Memory B cell (primary cell): ENCODE data around the gene CCDC197.

Experiments used
- ATAC-seq: fragments of 150-1000 bp; cut with Tn5 transposase; 2 replicates; pipeline ENCODE4 v1.10.0; 2021; ENCODE audit warnings: low read depth, mild to moderate bottlenecking, moderate library complexity
- DNase-seq, 2 donors: peaks; one replicate each; pipeline ENCODE4 v3.0.0; 2022; ENCODE audit warnings: low spot score in 2 of 2
- H3K27ac Mint-ChIP-seq: one replicate; pipeline ENCODE4 v1.8.0; 2022; ENCODE audit warnings: mild to moderate bottlenecking, moderate library complexity, mixed read lengths
- H3K27me3 Mint-ChIP-seq: one replicate; pipeline ENCODE4 v1.8.0; 2022; ENCODE audit warnings: mixed read lengths
- H3K36me3 Mint-ChIP-seq: one replicate; pipeline ENCODE4 v1.8.0; 2022; ENCODE audit warnings: mild to moderate bottlenecking, mixed read lengths
- H3K4me1 Mint-ChIP-seq: one replicate; pipeline ENCODE4 v1.8.0; 2022; ENCODE audit warnings: mixed read lengths
- H3K4me3 Mint-ChIP-seq: one replicate; pipeline ENCODE4 v1.8.0; 2022; ENCODE audit warnings: mild to moderate bottlenecking, moderate library complexity, mixed read lengths
- H3K9me3 Mint-ChIP-seq: one replicate; pipeline ENCODE4 v1.8.0; 2022; ENCODE audit warnings: mixed read lengths

CCDC197 gene

DNA sequence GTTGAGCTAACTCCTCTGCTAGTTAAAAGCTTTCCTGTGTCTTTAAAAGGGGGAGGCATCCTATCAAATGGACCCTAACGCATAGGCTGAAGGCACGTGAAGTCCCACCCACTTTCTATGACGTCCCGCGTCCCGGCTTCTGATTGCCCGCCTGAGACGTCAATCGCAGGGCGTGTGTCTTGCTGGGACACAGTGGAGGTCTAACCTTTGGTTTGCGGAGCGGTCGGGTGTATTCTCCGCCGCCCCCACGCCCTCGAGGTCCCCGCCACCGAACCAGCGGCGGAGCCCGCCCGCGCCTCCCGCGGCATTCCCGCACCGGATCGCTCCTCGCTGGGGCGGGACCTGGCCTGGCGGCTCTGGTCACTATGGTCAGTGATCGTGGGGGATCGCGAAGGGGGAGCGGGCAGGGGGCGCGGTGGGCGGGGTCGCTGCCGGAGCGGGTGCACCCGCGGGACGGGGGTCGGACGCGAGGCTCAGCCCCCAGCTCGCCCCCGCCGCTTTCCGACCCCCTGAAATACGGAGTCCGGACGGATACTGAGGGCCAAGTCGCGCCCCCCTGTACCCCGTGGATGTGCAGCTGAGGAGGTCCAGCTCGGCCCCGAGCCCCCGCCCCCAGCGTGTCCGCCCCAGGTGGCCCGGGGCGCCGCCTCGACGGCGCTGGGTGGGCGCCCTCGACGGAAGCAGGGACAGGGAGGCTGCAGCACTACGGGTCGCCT, 29.2 kb downstream of the CCDC197 start, which contains the start of gene OTUB2:
TSS of gene OTUB2 (plus strand) at position 168 of the 716 bp plus-strand sequence. CDS start at position 366, 198 bp downstream.
- Mint-ChIP-seq H3K36me3 (no peaks in the 10 kb centered on the region), H3K4me3 (peak within 1 kb of the TSS; percentile 78), H3K9me3 (no peaks in the 10 kb centered on the region), H3K27ac (peak within 1 kb of the TSS; percentile 26), H3K4me1 (peaks cover 9% of the 10 kb centered on the region), H3K27me3 (peaks cover 14% of the 10 kb centered on the region)
- DNase-seq (peak; percentile 90 to 96), ATAC-seq (peak; percentile 100)

DNA sequence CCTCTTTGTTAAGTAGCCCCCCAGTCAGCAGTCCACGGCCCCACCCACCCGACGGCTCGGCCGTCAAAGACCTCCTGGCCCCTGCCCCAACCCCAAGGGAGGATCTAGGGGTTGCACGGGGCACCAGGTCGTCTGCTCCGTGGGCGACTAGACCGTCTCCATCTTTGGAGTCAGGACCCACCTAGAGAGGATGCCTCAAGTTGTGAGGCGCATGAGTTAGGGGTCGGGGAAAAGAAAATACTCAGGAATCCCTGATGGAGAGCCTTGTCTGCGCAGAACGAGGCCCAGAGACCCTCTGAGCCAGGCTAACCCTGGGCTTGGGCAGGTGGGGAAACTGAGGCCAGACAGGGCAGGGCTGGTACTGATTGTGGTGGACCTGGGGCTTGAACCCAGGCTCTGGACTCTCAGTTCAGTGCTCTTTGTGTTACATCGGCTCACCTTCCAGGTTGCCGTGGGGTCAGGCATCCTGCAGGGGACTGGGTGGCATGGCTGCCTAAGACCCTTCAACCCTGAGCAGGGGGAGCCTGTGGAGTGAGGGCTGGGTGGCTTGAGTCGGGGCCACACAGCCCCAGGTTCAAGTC, 29.9 kb downstream of the CCDC197 start:
- H3K36me3 Mint-ChIP-seq: no peaks in the 10 kb centered on the region
- no peaks in the 10 kb centered on the region for H3K9me3 Mint-ChIP-seq
- no peak for ATAC-seq
- peak overlapping the region; percentile 63 for H3K4me3 Mint-ChIP-seq
- H3K27ac Mint-ChIP-seq: no peak overlapping the region
- peaks cover 14% of the 10 kb centered on the region for H3K27me3 Mint-ChIP-seq
- DNase-seq: no peak
- H3K4me1 Mint-ChIP-seq: peaks cover 9% of the 10 kb centered on the region

DNA sequence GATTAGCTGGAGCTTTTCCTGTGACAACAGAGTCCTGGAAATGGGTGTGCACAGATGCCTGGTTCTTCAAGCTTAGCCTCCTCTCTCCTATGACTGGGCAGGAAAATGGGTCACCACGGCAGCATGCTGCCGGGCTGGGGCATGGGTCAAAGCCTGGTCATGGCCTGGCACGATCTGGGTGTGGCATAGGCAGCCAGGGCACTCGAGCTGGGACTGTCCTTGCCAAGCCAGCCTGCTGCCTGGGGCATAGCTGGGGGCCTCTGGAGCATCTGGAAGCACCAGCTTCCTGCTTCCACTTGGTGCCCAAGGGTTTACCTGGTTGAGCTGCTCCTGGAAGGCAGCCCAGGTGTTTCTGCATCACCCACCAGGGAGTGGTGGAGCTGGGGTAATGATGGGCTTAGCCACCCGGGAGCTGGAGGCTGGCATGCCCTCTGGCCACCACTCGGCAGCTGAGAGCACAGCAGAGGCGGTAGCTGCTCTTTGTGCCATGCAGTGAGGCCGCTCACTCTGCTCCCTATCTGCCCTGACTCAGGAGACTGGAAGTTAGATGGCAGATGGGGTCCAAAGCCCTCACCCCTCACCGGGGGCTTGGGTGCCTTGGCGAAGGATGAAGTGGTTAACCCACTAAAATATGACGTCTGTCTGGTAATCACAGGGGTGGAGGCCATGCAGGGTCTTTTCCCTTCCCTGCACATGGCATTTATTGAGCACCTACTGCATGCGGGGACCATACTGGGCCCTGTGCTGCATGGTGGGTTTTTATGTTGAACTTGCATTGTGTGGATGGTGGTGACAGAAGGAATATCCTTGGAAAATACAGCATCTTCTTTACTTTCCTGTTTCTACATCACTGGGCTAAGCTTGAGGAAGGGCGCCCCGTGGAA, 30.7 kb downstream of the CCDC197 start:
- no peaks in the 10 kb centered on the region for H3K9me3 Mint-ChIP-seq
- peaks cover 9% of the 10 kb centered on the region for H3K4me1 Mint-ChIP-seq
- H3K27me3 Mint-ChIP-seq: peaks cover 9% of the 10 kb centered on the region
- DNase-seq (no peak), ATAC-seq (no peak)
- peak overlapping the region; percentile 7 for H3K4me3 Mint-ChIP-seq
- no peak overlapping the region for H3K27ac Mint-ChIP-seq
- no peaks in the 10 kb centered on the region for H3K36me3 Mint-ChIP-seq

DNA sequence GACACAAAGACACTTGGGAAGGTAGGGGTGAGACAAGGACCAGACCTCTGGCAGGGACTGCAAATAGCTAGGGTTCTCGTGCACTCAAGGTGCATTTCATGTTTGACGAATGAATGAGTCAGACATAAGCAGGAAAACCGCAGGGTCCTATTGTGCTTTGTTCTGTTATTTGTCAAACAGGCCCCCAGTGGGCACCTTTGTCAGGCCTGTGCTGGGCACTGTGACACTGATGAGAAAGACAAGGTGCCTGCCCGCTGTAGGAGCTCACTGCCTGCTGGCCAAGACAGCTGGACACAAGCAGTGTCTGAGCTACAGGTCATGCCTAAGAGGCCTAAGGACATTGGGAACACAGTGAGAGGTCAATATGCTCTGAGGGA, 31.3 kb downstream of the CCDC197 start:
- H3K36me3 Mint-ChIP-seq: no peaks in the 10 kb centered on the region
- no peak for ATAC-seq
- H3K27ac Mint-ChIP-seq: no peak overlapping the region
- no peaks in the 10 kb centered on the region for H3K9me3 Mint-ChIP-seq
- H3K27me3 Mint-ChIP-seq: peaks cover 5% of the 10 kb centered on the region
- H3K4me1 Mint-ChIP-seq: peaks cover 9% of the 10 kb centered on the region
- no peak for DNase-seq
- H3K4me3 Mint-ChIP-seq: no peak overlapping the region

- Mint-ChIP-seq H3K4me1 (peaks cover 9% of the 10 kb centered on the region), H3K4me3 (no peak overlapping the region), H3K9me3 (no peaks in the 10 kb centered on the region), H3K27ac (no peak overlapping the region), H3K27me3 (peaks cover 4% of the 10 kb centered on the region), H3K36me3 (no peaks in the 10 kb centered on the region)
- no peak for DNase-seq
- ATAC-seq: no peak
Measured at GRCh38 chr14:94029265-94029664, 32.2 kb downstream of the CCDC197 start.

GRCh38 chr14:94029671-94030203, 32.6 kb downstream of the CCDC197 start:
- no peak overlapping the region for H3K4me3 Mint-ChIP-seq
- H3K27ac Mint-ChIP-seq: no peak overlapping the region
- peaks cover 2% of the 10 kb centered on the region for H3K27me3 Mint-ChIP-seq
- no peaks in the 10 kb centered on the region for H3K36me3 Mint-ChIP-seq
- peaks cover 9% of the 10 kb centered on the region for H3K4me1 Mint-ChIP-seq
- no peaks in the 10 kb centered on the region for H3K9me3 Mint-ChIP-seq
- no peak for ATAC-seq
- DNase-seq: no peak

DNA sequence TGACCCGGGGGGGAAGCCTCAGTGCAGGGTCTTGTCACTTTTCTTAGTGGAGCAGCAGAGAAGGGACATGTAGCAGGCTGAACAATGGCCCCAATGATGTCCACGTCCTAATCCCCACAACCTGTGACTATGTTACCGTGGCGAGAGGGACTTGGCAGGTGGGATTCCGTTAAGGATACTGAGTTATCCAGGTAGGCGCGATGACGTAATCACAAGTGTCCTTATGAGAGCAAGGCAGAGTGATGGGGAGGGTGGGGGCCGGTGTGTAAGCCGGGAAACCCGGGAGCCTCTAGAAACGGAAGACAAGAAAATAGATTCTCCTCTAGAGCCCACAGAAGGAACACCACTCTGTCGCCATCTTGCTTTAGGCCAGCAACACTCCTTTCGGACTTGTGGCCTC, 33.5 kb downstream of the CCDC197 start:
- no peak for DNase-seq
- peaks cover 9% of the 10 kb centered on the region for H3K4me1 Mint-ChIP-seq
- H3K9me3 Mint-ChIP-seq: no peaks in the 10 kb centered on the region
- H3K27me3 Mint-ChIP-seq: no peaks in the 10 kb centered on the region
- H3K27ac Mint-ChIP-seq: no peak overlapping the region
- H3K36me3 Mint-ChIP-seq: no peaks in the 10 kb centered on the region
- ATAC-seq: no peak
- H3K4me3 Mint-ChIP-seq: no peak overlapping the region

GRCh38 chr14:94031161-94031882, 34.2 kb downstream of the CCDC197 start:
- Mint-ChIP-seq H3K36me3 (no peaks in the 10 kb centered on the region), H3K4me1 (peaks cover 3% of the 10 kb centered on the region), H3K4me3 (no peak overlapping the region), H3K9me3 (no peaks in the 10 kb centered on the region), H3K27ac (no peak overlapping the region), H3K27me3 (no peaks in the 10 kb centered on the region)
- ATAC-seq: no peak
- no peak for DNase-seq

- Mint-ChIP-seq H3K36me3 (no peaks in the 10 kb centered on the region), H3K27me3 (peaks cover 3% of the 10 kb centered on the region), H3K9me3 (no peaks in the 10 kb centered on the region), H3K4me1 (peaks cover 6% of the 10 kb centered on the region), H3K4me3 (no peak overlapping the region), H3K27ac (no peak overlapping the region)
- ATAC-seq (no peak), DNase-seq (no peak)
Measured at GRCh38 chr14:94031883-94032279, 34.8 kb downstream of the CCDC197 start.

DNA sequence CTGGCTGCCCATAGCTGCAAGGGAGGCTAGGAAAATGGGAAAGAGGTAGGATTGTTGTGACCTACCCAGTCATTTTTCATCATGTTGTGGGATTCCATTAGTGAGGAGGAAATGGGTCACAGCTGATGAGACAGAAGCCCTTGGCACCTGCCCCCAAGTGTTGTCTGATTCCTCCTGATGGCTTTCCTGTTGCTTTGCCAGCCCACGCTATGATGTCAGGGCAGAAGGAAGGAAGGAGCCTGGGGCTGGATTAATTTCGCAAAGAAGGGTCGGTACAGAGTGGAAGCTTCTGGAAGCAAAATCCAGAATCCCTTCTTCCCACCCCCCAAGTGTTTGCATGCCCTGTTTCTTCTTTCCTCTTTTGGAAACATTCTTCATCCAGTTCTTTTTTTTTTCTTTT, 37.8 kb downstream of the CCDC197 start:
- no peaks in the 10 kb centered on the region for H3K9me3 Mint-ChIP-seq
- DNase-seq: no peak
- peaks cover 3% of the 10 kb centered on the region for H3K27me3 Mint-ChIP-seq
- H3K4me3 Mint-ChIP-seq: no peak overlapping the region
- H3K4me1 Mint-ChIP-seq: peaks cover 3% of the 10 kb centered on the region
- no peaks in the 10 kb centered on the region for H3K36me3 Mint-ChIP-seq
- no peak overlapping the region for H3K27ac Mint-ChIP-seq
- ATAC-seq: no peak

GRCh38 chr14:94036313-94037167, 39.4 kb downstream of the CCDC197 start:
- no peaks in the 10 kb centered on the region for H3K9me3 Mint-ChIP-seq
- no peaks in the 10 kb centered on the region for H3K36me3 Mint-ChIP-seq
- no peak overlapping the region for H3K4me3 Mint-ChIP-seq
- H3K27me3 Mint-ChIP-seq: peaks cover 3% of the 10 kb centered on the region
- H3K27ac Mint-ChIP-seq: no peak overlapping the region
- peaks cover 3% of the 10 kb centered on the region for H3K4me1 Mint-ChIP-seq
- ATAC-seq: peak; percentile 97
- DNase-seq: peak; percentile 74 to 81

- DNase-seq (no peak), ATAC-seq (no peak)
- Mint-ChIP-seq H3K36me3 (no peaks in the 10 kb centered on the region), H3K4me1 (peaks cover 5% of the 10 kb centered on the region), H3K9me3 (no peaks in the 10 kb centered on the region), H3K27me3 (peaks cover 3% of the 10 kb centered on the region), H3K4me3 (no peak overlapping the region), H3K27ac (no peak overlapping the region)
Measured at GRCh38 chr14:94037954-94038353, 40.9 kb downstream of the CCDC197 start.

- H3K27ac Mint-ChIP-seq: no peak overlapping the region
- H3K27me3 Mint-ChIP-seq: peaks cover 3% of the 10 kb centered on the region
- H3K4me1 Mint-ChIP-seq: peaks cover 5% of the 10 kb centered on the region
- DNase-seq: no peak
- H3K9me3 Mint-ChIP-seq: no peaks in the 10 kb centered on the region
- H3K4me3 Mint-ChIP-seq: no peak overlapping the region
- ATAC-seq: no peak
- no peaks in the 10 kb centered on the region for H3K36me3 Mint-ChIP-seq
Measured at GRCh38 chr14:94038510-94038909, 41.4 kb downstream of the CCDC197 start.
